HEK293 (cell line): ENCODE measurements around the gene GGA1.

Source experiments
- CTCF ChIA-PET: fragments of 350-600 bp; formaldehyde crosslinking; extraction: SDS; loops from one replicate; lab custom pipeline; 2021; ENCODE audit warnings: antibody characterized with exemption; lab: Yijun Ruan, JAX
- POLR2A ChIA-PET: fragments of 300-600 bp; formaldehyde crosslinking; extraction: SDS; loops from one replicate; lab custom pipeline; 2020; ENCODE audit warnings: antibody characterized with exemption, inconsistent platforms; lab: Yijun Ruan, JAX
- H3K27ac ChIP-seq: fragments of 200-500 bp; sonication (Bioruptor generic); 2 replicates; pipeline ENCODE4 v1.5.1; 2014; ENCODE audit warnings: low read depth, low read length, control low read depth, inconsistent platforms; ENCODE audit errors: extremely low read depth
- H3K36me3 ChIP-seq, 2 experiments: fragments of 200-500 bp in 1 of 2; sonication (Bioruptor generic) in 1 of 2; 1 replicate in 1 of 2; 2 replicates in 1 of 2; pipeline ENCODE4 v1.5.1; 2014 to 2017; ENCODE audit warnings: inconsistent platforms in 2 of 2, low read length in 2 of 2; ENCODE audit not compliant: control insufficient read depth in 2 of 2, insufficient read depth in 1 of 2
- H3K4me1 ChIP-seq: fragments of 200-500 bp; sonication (Bioruptor generic); 2 replicates; pipeline ENCODE4 v1.5.1; 2014; ENCODE audit warnings: mild to moderate bottlenecking, low read length, inconsistent platforms; ENCODE audit not compliant: control insufficient read depth, insufficient read depth
- H3K4me3 ChIP-seq: 2 replicates; pipeline ENCODE4 v1.5.1; 2011; ENCODE audit warnings: low read depth, mild to moderate bottlenecking, control low read depth, low read length, moderate library complexity
- H3K9me3 ChIP-seq: fragments of 200-500 bp; sonication (Bioruptor generic); 2 replicates; pipeline ENCODE4 v1.5.1; 2014; ENCODE audit warnings: low read depth, low read length, inconsistent platforms; ENCODE audit not compliant: control insufficient read depth, insufficient read depth
- CTCF ChIP-seq: fragments of 450-650 bp; formaldehyde crosslinking; IDR thresholded peaks from 2 replicates; pipeline ENCODE4 v1.5.1; 2016; ENCODE audit warnings: missing biosample characterization, missing genetic modification characterization
- GLIS2 ChIP-seq: fragments of 450-650 bp; formaldehyde crosslinking; IDR thresholded peaks from 2 replicates; pipeline ENCODE4 v1.5.1; 2016; ENCODE audit warnings: missing biosample characterization, missing genetic modification characterization
- KLF1 ChIP-seq: fragments of 450-650 bp; formaldehyde crosslinking; IDR thresholded peaks from 2 replicates; pipeline ENCODE4 v1.5.1; 2016; ENCODE audit warnings: missing biosample characterization, missing genetic modification characterization
- KLF17 ChIP-seq: fragments of 450-650 bp; formaldehyde crosslinking; IDR thresholded peaks from 2 replicates; pipeline ENCODE4 v1.5.1; 2016; ENCODE audit warnings: missing biosample characterization, missing genetic modification characterization
- KLF7 ChIP-seq: fragments of 450-650 bp; formaldehyde crosslinking; IDR thresholded peaks from 2 replicates; pipeline ENCODE4 v1.5.1; 2016; ENCODE audit warnings: missing biosample characterization, missing genetic modification characterization, borderline replicate concordance
- MYNN ChIP-seq: fragments of 450-650 bp; formaldehyde crosslinking; IDR thresholded peaks from 2 replicates; pipeline ENCODE4 v1.5.1; 2016; ENCODE audit warnings: missing biosample characterization, missing genetic modification characterization, borderline replicate concordance
- SETDB1 ChIP-seq: IDR thresholded peaks from one replicate; pipeline ENCODE4 v1.6.1; 2017; ENCODE audit warnings: mild to moderate bottlenecking, low read length, moderate library complexity, mixed read lengths; ENCODE audit not compliant: insufficient read length
- ZBTB17 ChIP-seq: fragments of 450-650 bp; formaldehyde crosslinking; IDR thresholded peaks from 2 replicates; pipeline ENCODE4 v1.5.1; 2016; ENCODE audit warnings: missing biosample characterization, missing genetic modification characterization
- ZBTB44 ChIP-seq: fragments of 450-650 bp; IDR thresholded peaks from 2 replicates; pipeline ENCODE4 v1.5.1; 2018; ENCODE audit warnings: missing biosample characterization, mild to moderate bottlenecking, missing genetic modification characterization
- ZBTB48 ChIP-seq: fragments of 450-650 bp; formaldehyde crosslinking; IDR thresholded peaks from 2 replicates; pipeline ENCODE4 v1.5.1; 2016; ENCODE audit warnings: missing biosample characterization, missing genetic modification characterization
- ZNF114 ChIP-seq: fragments of 450-650 bp; formaldehyde crosslinking; IDR thresholded peaks from 2 replicates; pipeline ENCODE4 v1.5.0; 2017; ENCODE audit warnings: missing biosample characterization, missing genetic modification characterization
- ZNF121 ChIP-seq: fragments of 450-650 bp; formaldehyde crosslinking; IDR thresholded peaks from 2 replicates; pipeline ENCODE4 v1.5.1; 2016; ENCODE audit warnings: missing biosample characterization, missing genetic modification characterization
- ZNF248 ChIP-seq: fragments of 450-650 bp; formaldehyde crosslinking; IDR thresholded peaks from 2 replicates; pipeline ENCODE4 v1.5.1; 2017; ENCODE audit warnings: missing biosample characterization, missing genetic modification characterization
- ZNF26 ChIP-seq: fragments of 450-650 bp; formaldehyde crosslinking; IDR thresholded peaks from 2 replicates; pipeline ENCODE4 v1.5.1; 2016; ENCODE audit warnings: missing biosample characterization, missing genetic modification characterization
- ZNF350 ChIP-seq: fragments of 450-650 bp; formaldehyde crosslinking; IDR thresholded peaks from 2 replicates; pipeline ENCODE4 v1.5.0; 2017; ENCODE audit warnings: missing biosample characterization, mild to moderate bottlenecking, missing genetic modification characterization
- ZNF366 ChIP-seq: fragments of 450-650 bp; formaldehyde crosslinking; conservative IDR thresholded peaks from 2 replicates; pipeline ENCODE4 v1.5.1; 2016; ENCODE audit warnings: missing biosample characterization, missing genetic modification characterization
- ZNF416 ChIP-seq: fragments of 450-650 bp; formaldehyde crosslinking; IDR thresholded peaks from 2 replicates; pipeline ENCODE4 v1.5.1; 2016; ENCODE audit warnings: missing biosample characterization, missing genetic modification characterization
- ZNF48 ChIP-seq: fragments of 450-650 bp; formaldehyde crosslinking; IDR thresholded peaks from 2 replicates; pipeline ENCODE4 v1.5.1; 2016; ENCODE audit warnings: missing biosample characterization, missing genetic modification characterization
- ZNF501 ChIP-seq: fragments of 450-650 bp; formaldehyde crosslinking; IDR thresholded peaks from 2 replicates; pipeline ENCODE4 v1.5.1; 2016; ENCODE audit warnings: missing biosample characterization, missing genetic modification characterization
- ZNF571 ChIP-seq: fragments of 450-650 bp; formaldehyde crosslinking; IDR thresholded peaks from 2 replicates; pipeline ENCODE4 v1.5.0; 2017; ENCODE audit warnings: missing biosample characterization, missing genetic modification characterization
- ZNF654 ChIP-seq: fragments of 450-650 bp; formaldehyde crosslinking; IDR thresholded peaks from 2 replicates; pipeline ENCODE4 v1.5.1; 2016; ENCODE audit warnings: low read depth, missing biosample characterization, missing genetic modification characterization
- ZSCAN30 ChIP-seq: fragments of 450-650 bp; IDR thresholded peaks from 2 replicates; pipeline ENCODE4 v1.5.1; 2018; ENCODE audit warnings: missing biosample characterization, mild to moderate bottlenecking, missing genetic modification characterization, moderate library complexity
- ZSCAN4 ChIP-seq: fragments of 450-650 bp; formaldehyde crosslinking; IDR thresholded peaks from 2 replicates; pipeline ENCODE4 v1.5.1; 2017; ENCODE audit warnings: missing biosample characterization, missing genetic modification characterization

GGA1 gene

DNA sequence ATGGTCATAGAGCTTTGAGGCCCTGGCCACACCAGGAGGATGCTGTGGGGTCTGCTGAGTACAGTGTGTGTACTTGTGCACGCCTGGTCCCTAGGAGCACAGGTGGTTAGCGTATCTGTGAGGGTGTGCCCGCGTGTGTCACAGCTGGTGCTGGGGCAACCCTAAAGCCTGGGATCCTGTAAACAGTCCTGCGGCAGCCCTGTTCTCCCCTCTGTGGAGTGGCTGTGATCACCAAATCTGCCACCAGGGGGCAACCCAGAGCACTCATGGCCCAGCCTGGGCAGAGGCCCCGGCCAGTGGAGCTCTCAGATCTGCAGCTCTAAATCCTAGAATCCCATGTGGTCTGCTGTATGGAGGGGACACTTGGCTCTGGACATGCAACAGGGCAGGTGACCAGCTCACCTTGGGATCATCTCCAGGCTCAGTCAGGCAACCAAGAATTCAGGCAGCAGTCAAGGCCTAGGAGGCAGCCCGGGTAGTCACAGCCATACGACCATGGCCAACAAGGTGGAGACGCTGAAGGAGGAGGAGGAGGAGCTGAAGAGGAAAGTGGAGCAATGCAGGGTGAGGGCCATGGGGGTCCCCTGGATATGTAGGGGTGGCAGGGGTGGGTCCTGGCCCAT is 34.7 kb downstream of the GGA1 start:
- Histone ChIP-seq H3K9me3 (no peaks in the 10 kb centered on the region), H3K4me1 (peaks cover 8% of the 10 kb centered on the region; the same call in 1 of the 2 replicates), H3K27ac (no peak overlapping the region), H3K36me3 (peaks cover 0 to 66% of the 10 kb centered on the region in 2 experiments; a peak in 2 of 3 replicates), H3K4me3 (no peak overlapping the region)
- TF ChIP-seq ZSCAN4 (peak; percentile 28; the same call in 1 of the 2 replicates), ZNF26 (tag by site-specific recombination) (no peak), GLIS2 (peak; percentile 7; the same call in 1 of the 2 replicates), ZSCAN30 (tag by site-specific recombination) (0 out of 2 replicates have a peak, but pooled peaks have one; percentile 27), ZNF654 (tag by site-specific recombination) (peak; percentile 31), CTCF (tag by site-specific recombination) (peak; percentile 89), ZBTB17 (tag by site-specific recombination) (peak; percentile 64; the same call in 1 of the 2 replicates), KLF17 (tag by site-specific recombination) (peak; percentile 69; the same call in 1 of the 2 replicates), ZNF121 (tag by site-specific recombination) (peak; percentile 96), ZNF114 (tag by site-specific recombination) (no peak), ZBTB48 (tag by site-specific recombination) (peak; percentile 35; the same call in 1 of the 2 replicates), ZNF416 (no peak), KLF7 (tag by site-specific recombination) (no peak), ZNF501 (no peak), KLF1 (peak; percentile 59; the same call in 1 of the 2 replicates), ZNF350 (tag by site-specific recombination) (no peak), ZNF366 (tag by site-specific recombination) (no peak)
- CTCF ChIA-PET: interaction anchor here (0.6 to 17.0 kb wide), 50 partner anchors 9 to 385 kb away, joined by 3 to 353 read pairs (median 5); partner anchors contain the start of genes GCAT, GGA1, LGALS1 and NOL12
- POLR2A ChIA-PET: interaction anchor here (0.5 to 4.7 kb wide), 18 partner anchors 9 to 1359 kb away, joined by 3 to 85 read pairs (median 6); partner anchors contain the start of genes GGA1, LGALS1, NOL12 and PDXP

DNA sequence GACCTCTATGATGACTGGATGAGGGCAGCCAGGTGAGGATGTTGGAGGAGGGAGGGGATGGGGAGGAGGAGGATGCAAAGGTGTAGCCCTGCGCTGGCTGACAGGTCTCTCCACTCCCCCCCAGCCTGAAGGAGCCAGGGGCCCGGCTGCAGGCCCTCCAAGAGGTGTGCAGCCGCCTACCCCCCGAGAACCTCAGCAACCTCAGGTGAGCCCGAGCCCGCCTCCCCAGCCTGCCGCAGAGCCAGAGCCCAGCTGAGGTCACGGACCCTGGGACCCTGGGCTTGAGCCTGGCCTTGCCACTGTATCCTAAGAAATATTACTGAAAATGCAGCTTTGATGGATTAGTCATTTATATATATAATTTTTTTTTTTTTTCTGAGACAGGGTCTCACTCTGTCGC is 38.7 kb downstream of the GGA1 start:
- Histone ChIP-seq H3K4me3 (no peak overlapping the region), H3K4me1 (no peaks in the 10 kb centered on the region), H3K36me3 (peaks cover 11 to 89% of the 10 kb centered on the region in 2 experiments; a peak in 2 of 3 replicates), H3K9me3 (no peaks in the 10 kb centered on the region), H3K27ac (no peak overlapping the region)
- CTCF ChIA-PET: interaction anchor here (0.7 to 1.6 kb wide), 4 partner anchors 11 to 121 kb away, joined by 3 to 6 read pairs (median 4); partner anchors contain the start of gene PDXP
- POLR2A ChIA-PET: interaction anchor here (0.6 to 2.7 kb wide), 3 partner anchors 11 to 303 kb away, joined by 3 to 18 read pairs (median 4); partner anchors contain the start of gene PDXP
- TF ChIP-seq MYNN (tag by site-specific recombination): no peak
- TF ChIP-seq ZNF248 (tag by site-specific recombination): no peak
- no peak for TF ChIP-seq ZBTB44 (tag by site-specific recombination)
- no peak for TF ChIP-seq ZNF571 (tag by site-specific recombination)
- no peak for TF ChIP-seq SETDB1
- no peak for TF ChIP-seq ZNF48 (tag by site-specific recombination)
